ENCODE data around the gene MYO18B. TPM values are rescaled to one million over a fixed set of nuclear protein-coding genes. Genes with fewer than 3 reads are reported as not detected.

MYO18B gene
- polyA plus RNA-seq, 1 donor from 2014 or later: not detected

GRCh38 chr22:25828422-25828821 lies 86.4 kb downstream of the MYO18B start:
- Mint-ChIP-seq H3K4me1 (no peaks in the 10 kb centered on the region), H3K27me3 (peaks cover 3% of the 10 kb centered on the region), H3K4me3 (no peak overlapping the region), H3K9me3 (no peaks in the 10 kb centered on the region), H3K36me3 (peaks cover 1% of the 10 kb centered on the region), H3K27ac (no peak overlapping the region)

GRCh38 chr22:25829237-25829636 lies 87.2 kb downstream of the MYO18B start:
- Mint-ChIP-seq H3K4me1 (no peaks in the 10 kb centered on the region), H3K9me3 (no peaks in the 10 kb centered on the region), H3K27ac (no peak overlapping the region)

GRCh38 chr22:25829808-25830777 lies 88.1 kb downstream of the MYO18B start:
- Mint-ChIP-seq H3K36me3 (no peaks in the 10 kb centered on the region), H3K4me1 (no peaks in the 10 kb centered on the region), H3K27ac (no peak overlapping the region), H3K9me3 (no peaks in the 10 kb centered on the region), H3K27me3 (peaks cover 6% of the 10 kb centered on the region), H3K4me3 (no peak overlapping the region)

More at GRCh38 chr22:25829237-25829636, 87.2 kb downstream of the MYO18B start:
- Mint-ChIP-seq H3K36me3 (no peaks in the 10 kb centered on the region), H3K4me3 (no peak overlapping the region), H3K27me3 (peaks cover 3% of the 10 kb centered on the region)

GRCh38 chr22:25833091-25833490 lies 91.1 kb downstream of the MYO18B start:
- Mint-ChIP-seq H3K36me3 (no peaks in the 10 kb centered on the region), H3K27me3 (peaks cover 7% of the 10 kb centered on the region), H3K4me3 (no peak overlapping the region), H3K27ac (no peak overlapping the region), H3K9me3 (no peaks in the 10 kb centered on the region), H3K4me1 (peaks cover 0 to 3% (median 0%) of the 10 kb centered on the region in 3 donors)

- H3K27me3 Mint-ChIP-seq: peaks cover 7% of the 10 kb centered on the region
- H3K4me1 Mint-ChIP-seq: peaks cover 0 to 3% (median 0%) of the 10 kb centered on the region in 3 donors
- no peaks in the 10 kb centered on the region for H3K36me3 Mint-ChIP-seq
- no peak overlapping the region for H3K4me3 Mint-ChIP-seq
- H3K9me3 Mint-ChIP-seq: no peaks in the 10 kb centered on the region
- H3K27ac Mint-ChIP-seq: no peak overlapping the region
These were observed 91.7 kb downstream of the MYO18B start for GRCh38 chr22:25833676-25834075.

GRCh38 chr22:25834490-25834889 lies 92.5 kb downstream of the MYO18B start:
- H3K4me1 Mint-ChIP-seq: peaks cover 0 to 3% (median 0%) of the 10 kb centered on the region in 3 donors
- H3K27ac Mint-ChIP-seq: no peak overlapping the region
- H3K9me3 Mint-ChIP-seq: no peaks in the 10 kb centered on the region
- H3K4me3 Mint-ChIP-seq: no peak overlapping the region
- no peaks in the 10 kb centered on the region for H3K36me3 Mint-ChIP-seq
- H3K27me3 Mint-ChIP-seq: peaks cover 7% of the 10 kb centered on the region

- H3K27ac Mint-ChIP-seq: no peak overlapping the region
- H3K4me3 Mint-ChIP-seq: no peak overlapping the region
- H3K9me3 Mint-ChIP-seq: no peaks in the 10 kb centered on the region
- peaks cover 8% of the 10 kb centered on the region for H3K27me3 Mint-ChIP-seq
- H3K36me3 Mint-ChIP-seq: no peaks in the 10 kb centered on the region
- H3K4me1 Mint-ChIP-seq: peaks cover 0 to 3% (median 0%) of the 10 kb centered on the region in 3 donors
These were observed 93.4 kb downstream of the MYO18B start for GRCh38 chr22:25835348-25835747.

GRCh38 chr22:25837288-25837900 lies 95.4 kb downstream of the MYO18B start:
- Mint-ChIP-seq H3K27ac (peak overlapping the region in 2 of 3 donors; percentile 20 to 33), H3K9me3 (no peaks in the 10 kb centered on the region), H3K4me1 (peaks cover 0 to 3% (median 0%) of the 10 kb centered on the region in 3 donors), H3K36me3 (no peaks in the 10 kb centered on the region), H3K27me3 (peaks cover 9% of the 10 kb centered on the region), H3K4me3 (no peak overlapping the region)

- Mint-ChIP-seq H3K27me3 (peaks cover 9% of the 10 kb centered on the region), H3K36me3 (no peaks in the 10 kb centered on the region), H3K4me3 (no peak overlapping the region), H3K27ac (no peak overlapping the region), H3K9me3 (no peaks in the 10 kb centered on the region), H3K4me1 (peaks cover 0 to 3% (median 0%) of the 10 kb centered on the region in 3 donors)
These were observed 97.2 kb downstream of the MYO18B start for GRCh38 chr22:25838960-25839741.

- no peak overlapping the region for H3K4me3 Mint-ChIP-seq
- H3K9me3 Mint-ChIP-seq: no peaks in the 10 kb centered on the region
- no peak overlapping the region for H3K27ac Mint-ChIP-seq
- H3K27me3 Mint-ChIP-seq: peaks cover 9% of the 10 kb centered on the region
- peaks cover 0 to 3% (median 0%) of the 10 kb centered on the region in 3 donors for H3K4me1 Mint-ChIP-seq
- H3K36me3 Mint-ChIP-seq: no peaks in the 10 kb centered on the region
These were observed 97.8 kb downstream of the MYO18B start for GRCh38 chr22:25839755-25840154.

- no peaks in the 10 kb centered on the region for H3K36me3 Mint-ChIP-seq
- no peak overlapping the region for H3K27ac Mint-ChIP-seq
- peak overlapping the region in 1 of 4 donors; percentile 45 for H3K4me3 Mint-ChIP-seq
- H3K4me1 Mint-ChIP-seq: peaks cover 0 to 3% (median 0%) of the 10 kb centered on the region in 3 donors
- peaks cover 6% of the 10 kb centered on the region for H3K27me3 Mint-ChIP-seq
- no peaks in the 10 kb centered on the region for H3K9me3 Mint-ChIP-seq
These were observed 98.2 kb downstream of the MYO18B start for GRCh38 chr22:25840167-25840566.

- Mint-ChIP-seq H3K4me1 (peaks cover 0 to under 1% (median 0%) of the 10 kb centered on the region in 3 donors), H3K36me3 (no peaks in the 10 kb centered on the region), H3K9me3 (no peaks in the 10 kb centered on the region), H3K27me3 (peaks cover 3% of the 10 kb centered on the region), H3K27ac (no peak overlapping the region), H3K4me3 (no peak overlapping the region)
These were observed 98.9 kb downstream of the MYO18B start for GRCh38 chr22:25840891-25841290.

GRCh38 chr22:25841775-25842174 lies 99.8 kb downstream of the MYO18B start:
- H3K4me3 Mint-ChIP-seq: no peak overlapping the region
- peaks cover 3% of the 10 kb centered on the region for H3K27me3 Mint-ChIP-seq
- H3K4me1 Mint-ChIP-seq: no peaks in the 10 kb centered on the region
- no peaks in the 10 kb centered on the region for H3K36me3 Mint-ChIP-seq
- H3K9me3 Mint-ChIP-seq: no peaks in the 10 kb centered on the region
- no peak overlapping the region for H3K27ac Mint-ChIP-seq

- Mint-ChIP-seq H3K4me3 (no peak overlapping the region), H3K27me3 (peaks cover 3% of the 10 kb centered on the region), H3K4me1 (no peaks in the 10 kb centered on the region), H3K9me3 (no peaks in the 10 kb centered on the region), H3K36me3 (no peaks in the 10 kb centered on the region), H3K27ac (no peak overlapping the region)
These were observed 101.8 kb downstream of the MYO18B start for GRCh38 chr22:25843660-25844405.
